GM23338 (cell line): ENCODE measurements around the gene ZBTB2. TPM values are rescaled to one million over a fixed set of nuclear protein-coding genes. Genes with fewer than 3 reads are reported as not detected.

Source experiments
- ATAC-seq: fragments of 200-7000 bp; cut with Tn5 transposase; 3 replicates; pipeline ENCODE4 v1.9.1; 2020
- DNase-seq: peaks from one replicate; pipeline ENCODE4 v3.0.0-alpha.2; 2015; ENCODE audit warnings: low spot score
- H2AFZ ChIP-seq: fragments of 200-600 bp; sonication (generic); 2 replicates; pipeline ENCODE4 v1.8.0; 2016; ENCODE audit warnings: antibody characterized with exemption, mild to moderate bottlenecking, moderate library complexity
- H3F3A ChIP-seq: fragments of 200-600 bp; sonication (generic); replicated peaks from 2 replicates; pipeline ENCODE4 v1.8.0; 2017; ENCODE audit warnings: antibody characterized with exemption, mixed run types, low read depth
- H3K27ac ChIP-seq: fragments of 200-600 bp; sonication (generic); 2 replicates; pipeline ENCODE4 v1.6.1; 2016; ENCODE audit warnings: low read depth
- H3K27me3 ChIP-seq: fragments of 200-600 bp; sonication (generic); 2 replicates; pipeline ENCODE4 v1.8.0; 2016; ENCODE audit warnings: mild to moderate bottlenecking, mixed run types, moderate library complexity; ENCODE audit not compliant: insufficient read depth
- H3K36me3 ChIP-seq: fragments of 200-600 bp; sonication (generic); 2 replicates; pipeline ENCODE4 v1.8.0; 2016; ENCODE audit warnings: mild to moderate bottlenecking; ENCODE audit not compliant: insufficient read depth
- H3K4me1 ChIP-seq: fragments of 200-600 bp; sonication (generic); 2 replicates; pipeline ENCODE4 v1.8.0; 2016; ENCODE audit warnings: mild to moderate bottlenecking, moderate library complexity; ENCODE audit not compliant: insufficient read depth
- H3K4me2 ChIP-seq: fragments of 200-600 bp; sonication (generic); 2 replicates; pipeline ENCODE4 v1.7.1; 2017; ENCODE audit warnings: mixed run types
- H3K4me3 ChIP-seq: fragments of 200-600 bp; sonication (generic); 2 replicates; pipeline ENCODE4 v1.6.1; 2016; ENCODE audit warnings: mixed run types
- H3K79me2 ChIP-seq: fragments of 200-600 bp; sonication (generic); replicated peaks from 2 replicates; pipeline ENCODE4 v1.8.0; 2017; ENCODE audit warnings: mild to moderate bottlenecking; ENCODE audit not compliant: insufficient read depth
- H3K9me2 ChIP-seq: fragments of 200-600 bp; sonication (generic); 2 replicates; pipeline ENCODE4 v1.8.0; 2017; ENCODE audit not compliant: insufficient read depth
- H4K20me1 ChIP-seq: fragments of 200-600 bp; sonication (generic); replicated peaks from 2 replicates; pipeline ENCODE4 v1.8.0; 2017; ENCODE audit warnings: mild to moderate bottlenecking; ENCODE audit not compliant: insufficient read depth
- H3K27ac Mint-ChIP-seq: 2 replicates; pipeline ENCODE4 v1.8.0; 2020; ENCODE audit warnings: inconsistent platforms, mild to moderate bottlenecking, moderate library complexity, mixed read lengths
- H3K27me3 Mint-ChIP-seq: 3 replicates; pipeline ENCODE4 v1.8.0; 2022; ENCODE audit warnings: low read depth, mild to moderate bottlenecking, moderate library complexity, mixed read lengths, inconsistent platforms; ENCODE audit not compliant: insufficient read depth, poor library complexity
- H3K36me3 Mint-ChIP-seq: 3 replicates; pipeline ENCODE4 v1.8.0; 2021; ENCODE audit warnings: low read depth, mild to moderate bottlenecking, inconsistent platforms, moderate library complexity, mixed read lengths
- H3K4me1 Mint-ChIP-seq: 3 replicates; pipeline ENCODE4 v1.8.0; 2020; ENCODE audit warnings: mild to moderate bottlenecking, inconsistent platforms, mixed read lengths
- H3K4me3 Mint-ChIP-seq: 3 replicates; pipeline ENCODE4 v1.8.0; 2021; ENCODE audit warnings: moderate library complexity, mild to moderate bottlenecking, inconsistent platforms, mixed read lengths
- H3K9me3 Mint-ChIP-seq: 3 replicates; pipeline ENCODE4 v1.8.0; 2020; ENCODE audit warnings: moderate library complexity, mild to moderate bottlenecking, inconsistent platforms, mixed read lengths
- NANOG ChIP-seq: IDR thresholded peaks from 2 replicates; pipeline ENCODE4 v1.6.1; 2016; ENCODE audit warnings: antibody characterized with exemption, borderline replicate concordance
- POLR2AphosphoS5 ChIP-seq: IDR thresholded peaks from 2 replicates; pipeline ENCODE4 v1.6.1; 2016; ENCODE audit warnings: antibody characterized with exemption, low read depth
- STAT1 ChIP-seq: IDR thresholded peaks from one replicate; pipeline ENCODE4 v1.6.1; 2016; ENCODE audit warnings: antibody characterized with exemption; ENCODE audit not compliant: unreplicated experiment
- ZNF114 ChIP-seq: fragments of 250-450 bp; sonication (Bioruptor Pico); IDR thresholded peaks from 2 replicates; pipeline ENCODE4 v1.5.0; 2020; ENCODE audit warnings: mild to moderate bottlenecking, moderate library complexity
- ZNF331 ChIP-seq: fragments of 250-450 bp; sonication (Bioruptor Pico); IDR thresholded peaks from 2 replicates; pipeline ENCODE4 v1.5.0; 2020; ENCODE audit warnings: low read depth, mild to moderate bottlenecking, moderate library complexity
- polyA plus RNA-seq: library from polyadenylated mRNA; unstranded; fragments of >200 nt; fragmentation: Nextera tagmentation; extraction: Ambion mirVana; gene quantifications from 2 replicates; pipeline ENCODE4 v1.2.1, GENCODE V29; 2016
- total RNA-seq: library from RNA; depleted of rRNA; stranded (reverse); fragments of >200 nt; shearing (Covaris generic); gene quantifications from 2 replicates; pipeline ENCODE4 v1.2.3, GENCODE V29; 2014
- TF ChIP-seq, protein P1 (sequence below): fragments of 250-450 bp; sonication (Bioruptor Pico); IDR thresholded peaks from 2 replicates; pipeline ENCODE4 v1.5.0; 2020; ENCODE audit warnings: mild to moderate bottlenecking, moderate library complexity
- TF ChIP-seq, protein P2 (sequence below), 2 experiments: fragments of 200-600 bp in 1 of 2; sonication (generic) in 1 of 2; conservative IDR thresholded peaks; 2 replicates each; pipeline versions ENCODE4 v1.5.1 to v1.6.1; 2016 to 2017; ENCODE audit warnings: antibody characterized with exemption in 2 of 2, low read depth in 2 of 2, mild to moderate bottlenecking in 2 of 2, moderate library complexity in 1 of 2
- TF ChIP-seq, protein P3 (sequence below): IDR thresholded peaks from one replicate; pipeline ENCODE4 v1.6.1; 2018; ENCODE audit warnings: antibody characterized with exemption; ENCODE audit not compliant: unreplicated experiment
- TF ChIP-seq, protein P4 (sequence below): IDR thresholded peaks from 2 replicates; pipeline ENCODE4 v1.6.1; 2016; ENCODE audit warnings: antibody characterized with exemption

ZBTB2 gene
- total and polyA plus RNA-seq, 2 experiments from 2014 or later = 11.4 to 21.9 TPM

DNA sequence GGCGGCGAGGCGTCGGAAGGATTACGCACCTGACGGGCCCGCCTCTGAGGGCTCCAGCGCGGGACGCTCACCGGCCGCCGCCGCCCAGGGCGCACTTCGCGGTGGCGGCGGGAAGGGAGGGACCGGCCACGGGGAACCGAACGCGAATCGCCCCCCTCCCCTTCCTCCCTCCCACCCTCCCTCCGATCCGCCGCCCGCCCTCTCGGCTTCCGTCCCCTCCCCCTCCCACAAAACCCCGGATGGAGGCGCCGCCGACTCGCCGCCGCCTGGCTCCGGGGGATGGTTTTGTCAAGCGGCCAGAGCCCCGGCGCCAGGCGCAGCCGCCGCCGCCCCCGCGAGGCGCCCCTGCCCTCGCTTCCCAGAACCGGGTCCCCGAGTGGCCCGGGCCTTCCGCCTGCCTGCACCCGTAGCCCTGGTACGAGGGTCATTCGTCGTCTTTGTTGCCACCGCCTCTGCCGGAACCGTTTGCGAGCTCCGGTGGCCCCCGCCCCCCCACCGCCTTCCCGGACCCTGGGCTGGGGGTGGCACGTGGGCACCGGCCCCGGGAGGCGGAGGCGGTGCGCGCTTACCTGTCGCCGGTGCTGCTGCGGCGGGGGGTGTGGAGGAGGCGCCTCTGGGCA lies 398 bp downstream of the ZBTB2 start (continued):
- TF ChIP-seq, protein P1, sequence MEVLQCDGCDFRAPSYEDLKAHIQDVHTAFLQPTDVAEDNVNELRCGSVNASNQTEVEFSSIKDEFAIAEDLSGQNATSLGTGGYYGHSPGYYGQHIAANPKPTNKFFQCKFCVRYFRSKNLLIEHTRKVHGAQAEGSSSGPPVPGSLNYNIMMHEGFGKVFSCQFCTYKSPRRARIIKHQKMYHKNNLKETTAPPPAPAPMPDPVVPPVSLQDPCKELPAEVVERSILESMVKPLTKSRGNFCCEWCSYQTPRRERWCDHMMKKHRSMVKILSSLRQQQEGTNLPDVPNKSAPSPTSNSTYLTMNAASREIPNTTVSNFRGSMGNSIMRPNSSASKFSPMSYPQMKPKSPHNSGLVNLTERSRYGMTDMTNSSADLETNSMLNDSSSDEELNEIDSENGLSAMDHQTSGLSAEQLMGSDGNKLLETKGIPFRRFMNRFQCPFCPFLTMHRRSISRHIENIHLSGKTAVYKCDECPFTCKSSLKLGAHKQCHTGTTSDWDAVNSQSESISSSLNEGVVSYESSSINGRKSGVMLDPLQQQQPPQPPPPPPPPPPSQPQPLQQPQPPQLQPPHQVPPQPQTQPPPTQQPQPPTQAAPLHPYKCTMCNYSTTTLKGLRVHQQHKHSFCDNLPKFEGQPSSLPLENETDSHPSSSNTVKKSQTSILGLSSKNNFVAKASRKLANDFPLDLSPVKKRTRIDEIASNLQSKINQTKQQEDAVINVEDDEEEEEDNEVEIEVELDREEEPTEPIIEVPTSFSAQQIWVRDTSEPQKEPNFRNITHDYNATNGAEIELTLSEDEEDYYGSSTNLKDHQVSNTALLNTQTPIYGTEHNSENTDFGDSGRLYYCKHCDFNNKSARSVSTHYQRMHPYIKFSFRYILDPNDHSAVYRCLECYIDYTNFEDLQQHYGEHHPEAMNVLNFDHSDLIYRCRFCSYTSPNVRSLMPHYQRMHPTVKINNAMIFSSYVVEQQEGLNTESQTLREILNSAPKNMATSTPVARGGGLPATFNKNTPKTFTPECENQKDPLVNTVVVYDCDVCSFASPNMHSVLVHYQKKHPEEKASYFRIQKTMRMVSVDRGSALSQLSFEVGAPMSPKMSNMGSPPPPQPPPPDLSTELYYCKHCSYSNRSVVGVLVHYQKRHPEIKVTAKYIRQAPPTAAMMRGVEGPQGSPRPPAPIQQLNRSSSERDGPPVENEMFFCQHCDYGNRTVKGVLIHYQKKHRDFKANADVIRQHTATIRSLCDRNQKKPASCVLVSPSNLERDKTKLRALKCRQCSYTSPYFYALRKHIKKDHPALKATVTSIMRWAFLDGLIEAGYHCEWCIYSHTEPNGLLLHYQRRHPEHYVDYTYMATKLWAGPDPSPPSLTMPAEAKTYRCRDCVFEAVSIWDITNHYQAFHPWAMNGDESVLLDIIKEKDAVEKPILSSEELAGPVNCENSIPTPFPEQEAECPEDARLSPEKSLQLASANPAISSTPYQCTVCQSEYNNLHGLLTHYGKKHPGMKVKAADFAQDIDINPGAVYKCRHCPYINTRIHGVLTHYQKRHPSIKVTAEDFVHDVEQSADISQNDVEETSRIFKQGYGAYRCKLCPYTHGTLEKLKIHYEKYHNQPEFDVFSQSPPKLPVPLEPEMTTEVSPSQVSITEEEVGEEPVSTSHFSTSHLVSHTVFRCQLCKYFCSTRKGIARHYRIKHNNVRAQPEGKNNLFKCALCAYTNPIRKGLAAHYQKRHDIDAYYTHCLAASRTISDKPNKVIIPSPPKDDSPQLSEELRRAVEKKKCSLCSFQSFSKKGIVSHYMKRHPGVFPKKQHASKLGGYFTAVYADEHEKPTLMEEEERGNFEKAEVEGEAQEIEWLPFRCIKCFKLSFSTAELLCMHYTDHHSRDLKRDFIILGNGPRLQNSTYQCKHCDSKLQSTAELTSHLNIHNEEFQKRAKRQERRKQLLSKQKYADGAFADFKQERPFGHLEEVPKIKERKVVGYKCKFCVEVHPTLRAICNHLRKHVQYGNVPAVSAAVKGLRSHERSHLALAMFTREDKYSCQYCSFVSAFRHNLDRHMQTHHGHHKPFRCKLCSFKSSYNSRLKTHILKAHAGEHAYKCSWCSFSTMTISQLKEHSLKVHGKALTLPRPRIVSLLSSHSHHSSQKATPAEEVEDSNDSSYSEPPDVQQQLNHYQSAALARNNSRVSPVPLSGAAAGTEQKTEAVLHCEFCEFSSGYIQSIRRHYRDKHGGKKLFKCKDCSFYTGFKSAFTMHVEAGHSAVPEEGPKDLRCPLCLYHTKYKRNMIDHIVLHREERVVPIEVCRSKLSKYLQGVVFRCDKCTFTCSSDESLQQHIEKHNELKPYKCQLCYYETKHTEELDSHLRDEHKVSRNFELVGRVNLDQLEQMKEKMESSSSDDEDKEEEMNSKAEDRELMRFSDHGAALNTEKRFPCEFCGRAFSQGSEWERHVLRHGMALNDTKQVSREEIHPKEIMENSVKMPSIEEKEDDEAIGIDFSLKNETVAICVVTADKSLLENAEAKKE (CRISPR knock-in tag) = no peak
- TF ChIP-seq ZNF114 (CRISPR knock-in tag) = no peak

DNA sequence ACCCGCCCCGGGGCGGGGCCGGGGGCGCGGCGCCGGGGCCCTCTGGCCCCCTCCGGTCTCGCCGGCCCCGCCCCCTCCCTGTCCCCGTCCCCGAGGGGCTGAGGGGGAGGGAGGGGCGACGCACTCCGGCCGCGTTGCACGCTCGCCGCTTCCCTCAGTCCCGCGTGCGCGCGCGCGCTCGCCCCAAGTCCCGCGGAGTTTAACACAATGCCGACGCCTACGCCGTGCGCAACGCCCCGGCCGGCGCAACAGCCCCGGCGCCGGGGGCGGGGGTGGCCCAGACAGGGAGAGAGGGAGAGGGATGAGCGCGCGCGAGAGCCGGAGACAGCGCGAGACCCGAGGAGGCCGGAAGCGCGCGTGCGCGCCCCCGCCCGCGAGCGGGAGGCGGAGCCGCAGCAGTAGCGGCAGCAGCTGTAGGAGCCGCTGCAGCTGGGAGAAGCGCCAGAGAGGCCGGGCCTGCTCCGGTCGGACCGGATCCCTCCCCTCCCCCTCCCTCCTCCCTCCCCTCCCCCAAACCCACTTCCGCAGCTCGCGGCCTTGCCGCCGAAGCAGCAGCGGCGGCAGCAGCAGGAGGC lies 996 bp downstream of the ZBTB2 start:
- no peak overlapping the region for H3K27ac Mint-ChIP-seq
- peak overlapping the region; percentile 66; the same call in 2 of the 3 replicates for H3K4me3 Mint-ChIP-seq
- no peaks in the 10 kb centered on the region; the same call in 2 of the 3 replicates for H3K9me3 Mint-ChIP-seq
- no peak for TF ChIP-seq NANOG
- TF ChIP-seq, protein P2, sequence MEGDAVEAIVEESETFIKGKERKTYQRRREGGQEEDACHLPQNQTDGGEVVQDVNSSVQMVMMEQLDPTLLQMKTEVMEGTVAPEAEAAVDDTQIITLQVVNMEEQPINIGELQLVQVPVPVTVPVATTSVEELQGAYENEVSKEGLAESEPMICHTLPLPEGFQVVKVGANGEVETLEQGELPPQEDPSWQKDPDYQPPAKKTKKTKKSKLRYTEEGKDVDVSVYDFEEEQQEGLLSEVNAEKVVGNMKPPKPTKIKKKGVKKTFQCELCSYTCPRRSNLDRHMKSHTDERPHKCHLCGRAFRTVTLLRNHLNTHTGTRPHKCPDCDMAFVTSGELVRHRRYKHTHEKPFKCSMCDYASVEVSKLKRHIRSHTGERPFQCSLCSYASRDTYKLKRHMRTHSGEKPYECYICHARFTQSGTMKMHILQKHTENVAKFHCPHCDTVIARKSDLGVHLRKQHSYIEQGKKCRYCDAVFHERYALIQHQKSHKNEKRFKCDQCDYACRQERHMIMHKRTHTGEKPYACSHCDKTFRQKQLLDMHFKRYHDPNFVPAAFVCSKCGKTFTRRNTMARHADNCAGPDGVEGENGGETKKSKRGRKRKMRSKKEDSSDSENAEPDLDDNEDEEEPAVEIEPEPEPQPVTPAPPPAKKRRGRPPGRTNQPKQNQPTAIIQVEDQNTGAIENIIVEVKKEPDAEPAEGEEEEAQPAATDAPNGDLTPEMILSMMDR (conservative IDR thresholded peaks at IDR 0.05; ENCODE audit: low read depth in 2 of 2) = no peak
- TF ChIP-seq ZNF114 (CRISPR knock-in tag) = no peak
- TF ChIP-seq, protein P3, sequence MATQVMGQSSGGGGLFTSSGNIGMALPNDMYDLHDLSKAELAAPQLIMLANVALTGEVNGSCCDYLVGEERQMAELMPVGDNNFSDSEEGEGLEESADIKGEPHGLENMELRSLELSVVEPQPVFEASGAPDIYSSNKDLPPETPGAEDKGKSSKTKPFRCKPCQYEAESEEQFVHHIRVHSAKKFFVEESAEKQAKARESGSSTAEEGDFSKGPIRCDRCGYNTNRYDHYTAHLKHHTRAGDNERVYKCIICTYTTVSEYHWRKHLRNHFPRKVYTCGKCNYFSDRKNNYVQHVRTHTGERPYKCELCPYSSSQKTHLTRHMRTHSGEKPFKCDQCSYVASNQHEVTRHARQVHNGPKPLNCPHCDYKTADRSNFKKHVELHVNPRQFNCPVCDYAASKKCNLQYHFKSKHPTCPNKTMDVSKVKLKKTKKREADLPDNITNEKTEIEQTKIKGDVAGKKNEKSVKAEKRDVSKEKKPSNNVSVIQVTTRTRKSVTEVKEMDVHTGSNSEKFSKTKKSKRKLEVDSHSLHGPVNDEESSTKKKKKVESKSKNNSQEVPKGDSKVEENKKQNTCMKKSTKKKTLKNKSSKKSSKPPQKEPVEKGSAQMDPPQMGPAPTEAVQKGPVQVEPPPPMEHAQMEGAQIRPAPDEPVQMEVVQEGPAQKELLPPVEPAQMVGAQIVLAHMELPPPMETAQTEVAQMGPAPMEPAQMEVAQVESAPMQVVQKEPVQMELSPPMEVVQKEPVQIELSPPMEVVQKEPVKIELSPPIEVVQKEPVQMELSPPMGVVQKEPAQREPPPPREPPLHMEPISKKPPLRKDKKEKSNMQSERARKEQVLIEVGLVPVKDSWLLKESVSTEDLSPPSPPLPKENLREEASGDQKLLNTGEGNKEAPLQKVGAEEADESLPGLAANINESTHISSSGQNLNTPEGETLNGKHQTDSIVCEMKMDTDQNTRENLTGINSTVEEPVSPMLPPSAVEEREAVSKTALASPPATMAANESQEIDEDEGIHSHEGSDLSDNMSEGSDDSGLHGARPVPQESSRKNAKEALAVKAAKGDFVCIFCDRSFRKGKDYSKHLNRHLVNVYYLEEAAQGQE = no peak
- no peak for TF ChIP-seq ZNF331 (CRISPR knock-in tag)
- no peak for TF ChIP-seq STAT1
- peak; percentile 50 for TF ChIP-seq POLR2AphosphoS5
- TF ChIP-seq, protein P4, sequence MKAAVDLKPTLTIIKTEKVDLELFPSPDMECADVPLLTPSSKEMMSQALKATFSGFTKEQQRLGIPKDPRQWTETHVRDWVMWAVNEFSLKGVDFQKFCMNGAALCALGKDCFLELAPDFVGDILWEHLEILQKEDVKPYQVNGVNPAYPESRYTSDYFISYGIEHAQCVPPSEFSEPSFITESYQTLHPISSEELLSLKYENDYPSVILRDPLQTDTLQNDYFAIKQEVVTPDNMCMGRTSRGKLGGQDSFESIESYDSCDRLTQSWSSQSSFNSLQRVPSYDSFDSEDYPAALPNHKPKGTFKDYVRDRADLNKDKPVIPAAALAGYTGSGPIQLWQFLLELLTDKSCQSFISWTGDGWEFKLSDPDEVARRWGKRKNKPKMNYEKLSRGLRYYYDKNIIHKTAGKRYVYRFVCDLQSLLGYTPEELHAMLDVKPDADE = 0 out of 2 replicates have a peak, but pooled peaks have one; percentile 12

More for the DNA sequence above, 996 bp downstream of the ZBTB2 start:
- Histone ChIP-seq H3K4me2 (peak overlapping the region; percentile 91; the same call in 1 of the 2 replicates), H3K4me1 (peaks cover 23% of the 10 kb centered on the region), H3K9me2 (peaks cover 3% of the 10 kb centered on the region; the same call in 1 of the 2 replicates), H3K36me3 (no peaks in the 10 kb centered on the region), H3K27ac (peak overlapping the region; percentile 99), H3F3A (peaks cover 11% of the 10 kb centered on the region), H3K27me3 (no peaks in the 10 kb centered on the region), H4K20me1 (peaks cover 20% of the 10 kb centered on the region), H3K4me3 (peak overlapping the region; percentile 91), H2AFZ (no peak overlapping the region), H3K79me2 (peaks cover 76% of the 10 kb centered on the region)
- Mint-ChIP-seq H3K27me3 (peaks cover 11% of the 10 kb centered on the region), H3K36me3 (peaks cover 39% of the 10 kb centered on the region), H3K4me1 (peaks cover 24% of the 10 kb centered on the region)
- DNase-seq = peak; percentile 98
- ATAC-seq = peak; percentile 84
